Activated T-helper 2 cell treated with anti-CD3 and anti-CD28 coated beads, Interferon-gamma antibody, Interleukin-2, Interleukin-4, amounts not matched to agents 10 μg/mL and 5 μg/mL and 100 μg/mL, durations not matched to agents 14 hours and 24 hours and 36 hours (primary cell): ENCODE data around the gene ACAP2. TPM values are rescaled to one million over a fixed set of nuclear protein-coding genes. Genes with fewer than 3 reads are reported as not detected.
"Not testable (repeated sequence)": the region's sequence is repeated elsewhere in the genome, so short reads cannot be mapped to it uniquely, and the experiment has no call there.

Experiments used
- DNase-seq: peaks from one replicate; pipeline ENCODE4 v3.0.0; 2021; ENCODE audit warnings: low spot score
- H3K27ac Mint-ChIP-seq: one replicate; pipeline ENCODE4 v1.8.0; 2021; ENCODE audit warnings: mixed read lengths
- H3K27me3 Mint-ChIP-seq: one replicate; pipeline ENCODE4 v1.8.0; 2021; ENCODE audit warnings: low read depth, mixed read lengths
- H3K36me3 Mint-ChIP-seq: one replicate; pipeline ENCODE4 v1.8.0; 2021; ENCODE audit warnings: low read depth, mixed read lengths
- H3K4me1 Mint-ChIP-seq: one replicate; pipeline ENCODE4 v1.8.0; 2021; ENCODE audit warnings: low read depth, mixed read lengths
- H3K4me3 Mint-ChIP-seq: one replicate; pipeline ENCODE4 v1.8.0; 2021; ENCODE audit warnings: low read depth, mild to moderate bottlenecking, moderate library complexity, mixed read lengths
- H3K9me3 Mint-ChIP-seq: one replicate; pipeline ENCODE4 v1.8.0; 2021; ENCODE audit warnings: mixed read lengths
- intact Hi-C: fragments of 100-400 bp; cut with micrococcal nuclease; formaldehyde crosslinking; loops from one replicate; pipeline ENCODE4 v1.15.1; 2023
- total RNA-seq: library from RNA; stranded (reverse); gene quantifications from 2 replicates; pipeline ENCODE4 v1.2.3, GENCODE V29; 2022

The ACAP2 gene
- total RNA-seq, 1 donor from 2014 or later = 49.8 TPM

DNA sequence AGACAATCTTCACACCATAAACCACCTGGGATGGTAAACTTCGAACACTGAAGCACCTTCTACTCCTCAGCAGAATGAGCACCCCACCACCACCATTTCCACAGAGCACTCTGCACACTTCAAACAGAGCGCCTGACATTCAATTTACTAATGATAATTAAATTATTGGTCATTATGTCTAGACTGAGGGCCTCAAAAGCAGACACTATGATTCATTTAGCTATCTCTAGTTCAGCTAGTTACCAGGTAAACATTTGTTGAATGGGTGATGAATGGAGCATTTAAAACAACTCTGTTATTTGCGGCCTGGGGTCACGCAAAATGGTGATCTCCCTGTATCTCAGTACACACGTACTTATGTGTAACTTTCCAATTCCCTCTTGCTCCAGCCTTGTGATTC is 40.9 kb downstream of the ACAP2 start:
- no peaks in the 10 kb centered on the region for H3K27me3 Mint-ChIP-seq
- H3K4me1 Mint-ChIP-seq = peaks cover 14% of the 10 kb centered on the region
- intact Hi-C loops = no loop called here
- no peak for DNase-seq
- no peak overlapping the region for H3K4me3 Mint-ChIP-seq
- H3K36me3 Mint-ChIP-seq = peaks cover 14% of the 10 kb centered on the region
- H3K9me3 Mint-ChIP-seq = peaks cover 6% of the 10 kb centered on the region
- H3K27ac Mint-ChIP-seq = no peak overlapping the region

DNA sequence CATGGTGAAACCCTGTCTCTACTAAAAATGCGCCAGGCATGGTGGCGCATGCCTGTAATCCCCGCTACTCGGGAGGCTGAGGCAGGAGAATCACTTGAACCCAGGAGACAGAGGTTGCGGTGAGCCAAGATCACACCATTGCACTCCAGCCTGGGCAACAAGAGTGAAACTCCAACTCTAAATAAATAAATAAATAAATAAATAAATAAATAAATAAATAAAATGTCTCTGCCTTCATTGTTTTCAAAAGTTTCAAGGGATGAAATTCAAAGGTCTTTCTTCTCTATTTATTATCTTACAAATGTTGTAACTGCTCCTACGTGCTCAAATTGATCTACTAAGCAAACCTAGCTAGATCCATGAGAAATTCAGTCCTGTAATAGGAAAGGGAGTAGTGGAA is 44.4 kb downstream of the ACAP2 start:
- H3K27ac Mint-ChIP-seq, intact Hi-C loops: not testable (repeated sequence)
- peaks cover 11% of the 10 kb centered on the region for H3K4me1 Mint-ChIP-seq

DNA sequence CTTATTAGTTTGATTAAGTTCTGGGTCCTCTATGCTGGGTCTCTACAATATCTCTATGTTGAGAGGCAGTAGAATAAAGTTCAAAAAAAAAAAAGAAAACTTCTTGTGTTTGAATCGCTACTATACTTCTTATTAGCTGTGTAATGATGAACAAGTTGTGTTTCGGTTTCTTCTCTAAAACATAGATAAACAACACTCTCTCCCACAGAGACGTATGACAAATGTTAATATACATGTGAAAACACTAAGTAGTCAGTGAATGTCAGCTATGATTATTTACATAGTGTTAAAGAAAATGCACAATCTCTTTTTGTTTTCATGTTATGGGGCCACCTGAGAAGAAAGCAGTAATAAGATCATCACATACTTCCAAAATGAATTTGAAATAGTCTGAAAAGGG is 45.3 kb downstream of the ACAP2 start:
- Mint-ChIP-seq H3K4me1 (peaks cover 13% of the 10 kb centered on the region), H3K9me3 (no peaks in the 10 kb centered on the region), H3K27ac (no peak overlapping the region), H3K27me3 (no peaks in the 10 kb centered on the region), H3K4me3 (no peak overlapping the region), H3K36me3 (peaks cover 6% of the 10 kb centered on the region)
- DNase-seq = no peak
- intact Hi-C loops = no loop called here

More for the DNA sequence above, 44.4 kb downstream of the ACAP2 start:
- not testable (repeated sequence) for DNase-seq, H3K4me3 Mint-ChIP-seq, H3K36me3 Mint-ChIP-seq, H3K9me3 Mint-ChIP-seq, H3K27me3 Mint-ChIP-seq

DNA sequence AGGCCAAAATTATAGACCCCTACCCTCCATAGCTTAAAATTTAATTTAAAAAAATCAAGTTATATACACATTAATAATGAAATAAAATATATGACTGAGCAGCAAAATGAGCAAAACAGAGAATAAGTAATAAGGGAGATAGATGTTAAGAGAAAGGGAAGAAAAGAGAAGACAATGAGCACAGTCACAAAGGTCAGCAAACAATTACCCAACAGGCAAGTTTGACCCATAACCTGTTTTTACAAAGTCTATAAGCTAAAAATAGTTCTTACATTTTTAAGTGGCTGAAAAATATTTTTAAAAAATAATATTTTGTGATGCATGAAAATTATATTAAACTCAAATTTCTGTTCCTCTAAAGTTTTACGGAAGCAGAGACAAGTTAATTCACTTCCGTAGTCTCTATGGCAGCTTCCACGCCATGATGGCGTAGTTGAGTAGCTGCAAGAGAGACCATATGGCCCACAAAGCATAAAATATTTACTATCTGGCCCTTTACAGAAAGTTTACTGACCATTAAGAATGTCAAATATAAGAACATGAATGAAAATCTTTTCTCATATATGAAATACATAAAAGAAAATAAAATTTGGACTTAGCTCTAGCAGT is 47.5 kb downstream of the ACAP2 start:
- Mint-ChIP-seq H3K4me1 (peaks cover 9% of the 10 kb centered on the region), H3K4me3 (no peak overlapping the region), H3K27me3 (no peaks in the 10 kb centered on the region), H3K36me3 (peaks cover 6% of the 10 kb centered on the region), H3K9me3 (no peaks in the 10 kb centered on the region), H3K27ac (no peak overlapping the region)
- intact Hi-C loops = no loop called here
- DNase-seq = no peak

- no peak for DNase-seq
- peaks cover 7% of the 10 kb centered on the region for H3K4me1 Mint-ChIP-seq
- no peaks in the 10 kb centered on the region for H3K27me3 Mint-ChIP-seq
- no peak overlapping the region for H3K4me3 Mint-ChIP-seq
- no peak overlapping the region for H3K27ac Mint-ChIP-seq
- no peaks in the 10 kb centered on the region for H3K9me3 Mint-ChIP-seq
- peaks cover 6% of the 10 kb centered on the region for H3K36me3 Mint-ChIP-seq
- intact Hi-C loops = no loop called here
Measured at GRCh38 chr3:195394700-195395099, 48.1 kb downstream of the ACAP2 start.

DNA sequence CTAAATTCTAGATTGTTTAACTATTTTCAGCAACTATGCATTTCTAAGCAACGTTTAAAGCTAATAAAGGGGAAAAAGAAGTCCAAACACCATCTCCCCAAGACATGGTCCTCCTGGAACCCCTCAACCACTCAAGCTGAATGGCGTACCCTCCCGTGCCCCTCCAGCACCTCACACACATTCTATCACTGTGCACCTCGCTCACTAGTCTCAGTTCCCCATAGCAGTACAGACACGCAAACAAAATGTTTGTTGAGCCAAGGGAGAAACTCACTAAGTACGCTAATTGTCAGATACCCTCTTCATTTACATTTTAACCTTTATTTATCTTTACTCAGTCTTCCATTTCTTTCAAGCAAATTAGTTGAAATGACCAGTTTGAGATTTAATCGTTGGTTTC is 48.8 kb downstream of the ACAP2 start:
- no peak overlapping the region for H3K27ac Mint-ChIP-seq
- no peak overlapping the region for H3K4me3 Mint-ChIP-seq

GRCh38 chr3:195388380-195388779 is 54.4 kb downstream of the ACAP2 start:
- Mint-ChIP-seq H3K9me3 (no peaks in the 10 kb centered on the region), H3K27ac (no peak overlapping the region), H3K36me3 (peaks cover 13% of the 10 kb centered on the region), H3K27me3 (no peaks in the 10 kb centered on the region), H3K4me3 (no peak overlapping the region), H3K4me1 (peaks cover 7% of the 10 kb centered on the region)
- intact Hi-C loops = no loop called here
- no peak for DNase-seq

More for the DNA sequence above, 48.8 kb downstream of the ACAP2 start:
- Mint-ChIP-seq H3K4me1 (peaks cover 7% of the 10 kb centered on the region), H3K27me3 (no peaks in the 10 kb centered on the region), H3K36me3 (peaks cover 6% of the 10 kb centered on the region), H3K9me3 (no peaks in the 10 kb centered on the region)
- intact Hi-C loops = no loop called here
- no peak for DNase-seq

DNA sequence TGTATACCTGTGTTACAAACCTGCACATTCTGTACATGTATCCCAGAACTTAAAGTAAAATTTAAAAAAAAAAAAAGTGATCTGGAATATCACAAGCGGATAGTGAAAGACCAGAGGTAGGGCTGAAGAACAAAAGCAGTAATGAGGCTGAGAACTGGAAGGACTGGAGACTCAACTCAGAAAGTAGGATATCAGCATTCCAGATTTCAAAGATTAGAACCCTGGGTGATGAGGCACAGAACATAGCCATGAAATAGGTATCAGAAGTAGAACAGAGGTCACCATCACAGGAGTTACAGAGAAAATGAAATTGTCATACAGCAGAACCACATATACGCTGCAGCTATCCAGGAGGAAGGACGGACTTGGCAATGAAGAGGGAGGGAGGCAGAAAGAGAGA is 56.1 kb downstream of the ACAP2 start:
- intact Hi-C loops = no loop called here
- H3K4me3 Mint-ChIP-seq = no peak overlapping the region
- no peak for DNase-seq
- H3K9me3 Mint-ChIP-seq = no peaks in the 10 kb centered on the region
- H3K4me1 Mint-ChIP-seq = peaks cover 5% of the 10 kb centered on the region
- H3K27ac Mint-ChIP-seq = no peak overlapping the region
- H3K27me3 Mint-ChIP-seq = no peaks in the 10 kb centered on the region
- peaks cover 12% of the 10 kb centered on the region for H3K36me3 Mint-ChIP-seq

GRCh38 chr3:195385526-195385925 is 57.3 kb downstream of the ACAP2 start:
- peaks cover 8% of the 10 kb centered on the region for H3K4me1 Mint-ChIP-seq
- H3K27ac Mint-ChIP-seq = no peak overlapping the region
- H3K27me3 Mint-ChIP-seq = no peaks in the 10 kb centered on the region
- no peak for DNase-seq
- H3K36me3 Mint-ChIP-seq = peaks cover 23% of the 10 kb centered on the region
- no peaks in the 10 kb centered on the region for H3K9me3 Mint-ChIP-seq
- intact Hi-C loops = no loop called here
- no peak overlapping the region for H3K4me3 Mint-ChIP-seq

DNA sequence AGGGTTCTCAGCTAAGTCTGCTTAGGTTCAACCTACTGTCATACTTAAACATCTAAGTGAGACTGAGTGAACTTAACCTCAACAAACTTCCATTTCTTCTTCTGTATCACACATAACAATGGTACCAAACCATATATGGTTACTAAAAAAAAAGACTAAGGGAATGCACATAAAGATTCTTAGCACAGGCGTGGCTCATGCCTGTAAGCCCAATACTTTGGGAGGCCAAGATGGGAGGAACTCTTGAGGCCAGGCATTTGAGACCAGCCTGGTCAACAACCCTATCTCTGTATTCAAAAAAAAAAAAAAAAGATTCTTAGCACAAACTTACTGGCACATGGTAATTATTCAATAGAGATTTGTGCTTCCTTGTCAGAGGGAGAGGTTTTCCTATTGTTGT is 57.9 kb downstream of the ACAP2 start:
- Mint-ChIP-seq H3K27me3 (no peaks in the 10 kb centered on the region), H3K36me3 (peaks cover 23% of the 10 kb centered on the region), H3K27ac (no peak overlapping the region), H3K4me3 (no peak overlapping the region), H3K4me1 (peaks cover 8% of the 10 kb centered on the region), H3K9me3 (no peaks in the 10 kb centered on the region)
- intact Hi-C loops = no loop called here
- DNase-seq = no peak

GRCh38 chr3:195372220-195372619 is 70.6 kb downstream of the ACAP2 start:
- no peak for DNase-seq
- Mint-ChIP-seq H3K36me3 (peaks cover 37% of the 10 kb centered on the region), H3K9me3 (no peaks in the 10 kb centered on the region), H3K27ac (no peak overlapping the region), H3K27me3 (no peaks in the 10 kb centered on the region), H3K4me3 (no peak overlapping the region), H3K4me1 (no peaks in the 10 kb centered on the region)
- intact Hi-C loops = no loop called here

DNA sequence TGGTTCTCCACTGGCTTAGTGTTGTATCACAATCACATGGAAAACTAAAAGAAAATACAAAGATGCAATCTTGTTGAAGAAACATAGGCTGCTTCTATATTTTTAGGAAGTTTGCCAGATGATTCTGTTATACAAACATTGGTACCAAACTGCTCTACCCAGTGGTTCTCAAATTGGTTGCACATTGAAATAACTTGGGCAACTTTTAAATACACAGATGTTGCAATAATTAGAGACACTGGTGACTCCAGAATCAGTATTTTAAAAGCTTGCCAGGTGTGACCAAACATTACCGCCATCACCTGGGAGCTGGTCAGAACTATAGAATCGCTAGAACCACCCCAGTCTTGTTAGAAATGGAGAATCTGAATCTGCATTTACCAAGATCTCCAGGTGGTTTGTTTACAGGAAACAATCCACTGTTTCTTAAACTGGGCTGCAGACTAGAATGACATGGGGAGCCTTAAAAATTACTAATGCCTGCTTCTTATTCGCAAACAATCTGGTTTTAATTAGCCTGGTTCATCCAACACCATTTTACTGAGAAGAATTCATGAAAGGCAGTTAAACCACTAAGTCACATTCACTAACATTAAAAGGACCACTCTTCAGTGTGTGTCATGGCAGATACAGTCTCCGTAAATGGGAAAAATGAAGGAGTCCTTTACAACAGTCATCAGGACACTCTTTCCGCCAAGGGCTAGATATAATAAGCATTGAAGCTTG is 76.5 kb downstream of the ACAP2 start:
- no peak for DNase-seq
- H3K4me1 Mint-ChIP-seq = no peaks in the 10 kb centered on the region
- no peak overlapping the region for H3K27ac Mint-ChIP-seq
- peaks cover 40% of the 10 kb centered on the region for H3K36me3 Mint-ChIP-seq
- no peak overlapping the region for H3K4me3 Mint-ChIP-seq
- intact Hi-C loops = no loop called here
- no peaks in the 10 kb centered on the region for H3K27me3 Mint-ChIP-seq
- no peaks in the 10 kb centered on the region for H3K9me3 Mint-ChIP-seq

DNA sequence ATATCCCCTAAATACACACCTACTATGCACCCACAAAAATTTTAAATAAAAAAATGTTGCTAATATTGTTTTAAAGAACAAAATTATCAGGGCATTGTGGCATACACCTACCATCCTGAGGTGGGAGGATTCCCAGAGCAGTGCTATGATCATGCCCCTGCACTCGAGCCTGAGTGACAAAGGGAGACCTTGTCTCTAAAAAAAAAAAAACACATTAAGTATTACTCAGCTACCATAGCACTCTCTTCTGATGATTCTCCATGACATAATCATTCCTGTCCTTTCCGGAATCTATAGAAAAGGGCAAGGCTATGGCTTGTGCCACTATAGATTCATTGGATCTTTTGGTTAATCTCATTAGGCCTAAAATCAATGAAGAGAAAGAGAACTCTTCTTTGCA is 77.4 kb downstream of the ACAP2 start:
- Mint-ChIP-seq H3K27ac (no peak overlapping the region), H3K4me3 (no peak overlapping the region), H3K36me3 (peaks cover 37% of the 10 kb centered on the region), H3K27me3 (no peaks in the 10 kb centered on the region), H3K9me3 (no peaks in the 10 kb centered on the region), H3K4me1 (no peaks in the 10 kb centered on the region)
- intact Hi-C loops = no loop called here
- no peak for DNase-seq
